ENCODE measurements around the gene TACC2.

Gene TACC2

GRCh38 chr10:122207163-122207562 is 218.2 kb downstream of the TACC2 start (continued):
- TF ChIP-seq, protein P1, sequence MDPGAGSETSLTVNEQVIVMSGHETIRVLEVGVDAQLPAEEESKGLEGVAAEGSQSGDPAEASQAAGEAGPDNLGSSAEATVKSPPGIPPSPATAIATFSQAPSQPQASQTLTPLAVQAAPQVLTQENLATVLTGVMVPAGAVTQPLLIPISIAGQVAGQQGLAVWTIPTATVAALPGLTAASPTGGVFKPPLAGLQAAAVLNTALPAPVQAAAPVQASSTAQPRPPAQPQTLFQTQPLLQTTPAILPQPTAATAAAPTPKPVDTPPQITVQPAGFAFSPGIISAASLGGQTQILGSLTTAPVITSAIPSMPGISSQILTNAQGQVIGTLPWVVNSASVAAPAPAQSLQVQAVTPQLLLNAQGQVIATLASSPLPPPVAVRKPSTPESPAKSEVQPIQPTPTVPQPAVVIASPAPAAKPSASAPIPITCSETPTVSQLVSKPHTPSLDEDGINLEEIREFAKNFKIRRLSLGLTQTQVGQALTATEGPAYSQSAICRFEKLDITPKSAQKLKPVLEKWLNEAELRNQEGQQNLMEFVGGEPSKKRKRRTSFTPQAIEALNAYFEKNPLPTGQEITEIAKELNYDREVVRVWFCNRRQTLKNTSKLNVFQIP (CRISPR knock-in tag; IDR thresholded peaks at IDR 0.05; ENCODE audit: borderline replicate concordance, low read depth): no peak
- no peak for TF ChIP-seq ZNF565 (CRISPR knock-in tag; conservative IDR thresholded peaks at IDR 0.05; ENCODE audit: low read depth)
- no peak for TF ChIP-seq BACH2 (CRISPR knock-in tag; IDR thresholded peaks at IDR 0.05; ENCODE audit: borderline replicate concordance)
- no peak for TF ChIP-seq ISL1 (CRISPR knock-in tag; IDR thresholded peaks at IDR 0.05)
- no peak for TF ChIP-seq PPARA (CRISPR knock-in tag; IDR thresholded peaks at IDR 0.05; ENCODE audit: borderline replicate concordance)

DNA sequence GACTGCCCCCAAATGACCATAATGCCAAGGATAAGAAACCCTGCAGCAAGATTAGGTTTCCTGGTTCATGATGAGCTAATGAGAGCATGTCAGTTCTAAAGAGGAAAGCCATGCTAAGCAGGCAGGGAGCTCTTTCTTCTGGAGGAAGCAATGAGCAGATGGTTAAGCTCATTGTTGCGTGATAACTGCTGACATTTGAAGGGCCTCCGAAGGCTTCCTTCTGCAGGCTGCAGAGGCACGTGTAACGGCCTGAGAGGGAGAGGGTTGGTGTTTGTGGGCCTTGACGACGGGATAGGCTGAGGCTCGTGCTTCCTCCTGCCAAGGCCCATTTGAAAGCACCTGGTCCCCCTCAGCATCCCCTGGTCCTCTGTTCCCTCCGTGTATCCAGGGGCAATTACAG is 218.6 kb downstream of the TACC2 start:
- TF ChIP-seq TOX (CRISPR knock-in tag; IDR thresholded peaks at IDR 0.05; ENCODE audit: borderline replicate concordance) (no peak), ZNF565 (CRISPR knock-in tag; conservative IDR thresholded peaks at IDR 0.05; ENCODE audit: low read depth) (no peak), PATZ1 (CRISPR knock-in tag; IDR thresholded peaks at IDR 0.05; ENCODE audit: borderline replicate concordance) (no peak), ESRRG (CRISPR knock-in tag; IDR thresholded peaks at IDR 0.05) (no peak), ZC3H10 (CRISPR knock-in tag; IDR thresholded peaks at IDR 0.05) (no peak), ZFP3 (CRISPR knock-in tag; IDR thresholded peaks at IDR 0.05) (no peak), RARB (CRISPR knock-in tag; IDR thresholded peaks at IDR 0.05) (no peak), TCF4 (CRISPR knock-in tag; IDR thresholded peaks at IDR 0.05; ENCODE audit: borderline replicate concordance) (no peak), TSHZ2 (CRISPR knock-in tag; IDR thresholded peaks at IDR 0.05) (no peak), OSR1 (CRISPR knock-in tag; IDR thresholded peaks at IDR 0.05) (no peak), ZFP30 (CRISPR knock-in tag; IDR thresholded peaks at IDR 0.05) (no peak), PPARA (CRISPR knock-in tag; IDR thresholded peaks at IDR 0.05; ENCODE audit: borderline replicate concordance) (no peak), ARNTL (CRISPR knock-in tag; IDR thresholded peaks at IDR 0.05; ENCODE audit: borderline replicate concordance, low read depth) (no peak), SNAI2 (CRISPR knock-in tag; IDR thresholded peaks at IDR 0.05) (no peak), ZNF70 (CRISPR knock-in tag; IDR thresholded peaks at IDR 0.05) (no peak)
- TF ChIP-seq, protein P1 (CRISPR knock-in tag; IDR thresholded peaks at IDR 0.05; ENCODE audit: borderline replicate concordance, low read depth): no peak
- TF ChIP-seq, protein P2, sequence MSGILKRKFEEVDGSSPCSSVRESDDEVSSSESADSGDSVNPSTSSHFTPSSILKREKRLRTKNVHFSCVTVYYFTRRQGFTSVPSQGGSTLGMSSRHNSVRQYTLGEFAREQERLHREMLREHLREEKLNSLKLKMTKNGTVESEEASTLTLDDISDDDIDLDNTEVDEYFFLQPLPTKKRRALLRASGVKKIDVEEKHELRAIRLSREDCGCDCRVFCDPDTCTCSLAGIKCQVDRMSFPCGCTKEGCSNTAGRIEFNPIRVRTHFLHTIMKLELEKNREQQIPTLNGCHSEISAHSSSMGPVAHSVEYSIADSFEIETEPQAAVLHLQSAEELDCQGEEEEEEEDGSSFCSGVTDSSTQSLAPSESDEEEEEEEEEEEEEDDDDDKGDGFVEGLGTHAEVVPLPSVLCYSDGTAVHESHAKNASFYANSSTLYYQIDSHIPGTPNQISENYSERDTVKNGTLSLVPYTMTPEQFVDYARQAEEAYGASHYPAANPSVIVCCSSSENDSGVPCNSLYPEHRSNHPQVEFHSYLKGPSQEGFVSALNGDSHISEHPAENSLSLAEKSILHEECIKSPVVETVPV (CRISPR knock-in tag; IDR thresholded peaks at IDR 0.05): no peak
- no peak for ATAC-seq

DNA sequence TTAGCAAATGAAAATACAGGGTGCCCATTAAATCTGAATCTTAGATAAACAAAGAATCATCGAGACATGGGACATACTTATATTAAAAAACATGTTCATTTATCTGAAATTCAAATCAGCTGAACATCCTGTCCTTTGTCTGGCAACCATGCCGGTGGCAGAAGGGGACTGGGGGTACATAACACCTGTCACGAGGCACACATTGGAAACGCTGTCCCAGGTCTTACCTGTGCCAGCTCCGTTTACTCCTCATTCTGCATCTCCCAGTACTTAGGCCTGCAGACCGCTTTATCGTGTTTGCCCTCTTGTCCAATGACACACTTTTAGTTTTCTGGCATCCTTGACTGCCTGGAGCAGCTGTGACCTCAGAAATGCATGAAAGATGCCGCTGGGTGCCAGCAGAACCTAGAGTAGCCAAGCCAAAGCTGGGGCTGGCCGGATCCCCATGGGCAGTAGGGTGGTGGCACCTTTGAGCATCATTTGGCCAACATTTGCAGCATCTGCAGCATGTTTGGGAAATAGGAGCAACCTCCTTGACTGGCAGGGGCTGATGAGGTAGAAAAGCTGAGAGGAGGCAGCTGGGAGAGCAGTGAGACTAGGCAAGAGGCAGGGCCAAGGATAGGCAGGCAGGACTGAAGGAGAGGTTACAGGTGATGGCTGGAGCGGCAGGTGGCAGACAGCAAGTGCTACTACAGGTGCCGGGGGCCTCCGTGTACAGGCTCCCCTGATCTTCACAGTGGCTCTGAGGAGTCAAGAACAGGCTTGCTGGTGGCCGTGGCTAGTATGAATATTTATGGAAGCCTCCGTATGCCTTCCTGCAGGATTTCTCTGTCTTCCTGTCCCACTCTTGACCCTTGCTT is 219.8 kb downstream of the TACC2 start:
- no peak for TF ChIP-seq ISL1 (CRISPR knock-in tag; IDR thresholded peaks at IDR 0.05)
- TF ChIP-seq ZFP30 (CRISPR knock-in tag; IDR thresholded peaks at IDR 0.05): no peak
- ATAC-seq: no peak

Measured in SK-N-SH treated with all-trans-retinoic acid at 6 μM for 48 hours (cell line).